Right lobe of liver (tissue), 4 donors: ENCODE results near the gene NIFK.

Experiments used
- CTCF ChIP-seq, 4 donors: fragments of 200-600 bp in 3 of 4; fragments of 450-650 bp in 1 of 4; IDR thresholded peaks; one replicate each; pipeline versions ENCODE4 v1.5.1 to v1.8.0; 2016 to 2022; ENCODE audit warnings: antibody characterized with exemption in 4 of 4, mild to moderate bottlenecking in 2 of 4
- POLR2A ChIP-seq: fragments of 450-650 bp; IDR thresholded peaks from one replicate; pipeline ENCODE4 v1.6.1; 2017; ENCODE audit warnings: antibody characterized with exemption, mild to moderate bottlenecking
- donor health status: DM: no; HTN: no; CAD: no.
- donor health status: DM: no; HTN: no; CAD: no.
- donor health status: DM: no; HTN: yes; CAD: no.

- TF ChIP-seq CTCF (IDR thresholded peaks at IDR 0.05) (no peak), POLR2A (no peak)
Measured at GRCh38 chr2:121766624-121767023, 29.9 kb upstream of the NIFK start.
